Rectal smooth muscle tissue (tissue), 1 donor: ENCODE results near the gene LCOR.

Experiments
- H3K27ac ChIP-seq: one replicate; pipeline ENCODE4 v1.7.0; 2013; ENCODE audit warnings: low read depth, low read length, inconsistent platforms
- H3K27me3 ChIP-seq: one replicate; pipeline ENCODE4 v1.7.0; 2013; ENCODE audit warnings: low read length; ENCODE audit not compliant: control insufficient read depth, insufficient read depth
- H3K36me3 ChIP-seq: one replicate; pipeline ENCODE4 v1.7.0; 2013; ENCODE audit warnings: low read length; ENCODE audit not compliant: control insufficient read depth, insufficient read depth
- H3K4me1 ChIP-seq: one replicate; pipeline ENCODE4 v1.7.0; 2013; ENCODE audit warnings: low read length; ENCODE audit not compliant: control insufficient read depth, insufficient read depth
- H3K4me3 ChIP-seq: one replicate; pipeline ENCODE4 v1.7.0; 2013; ENCODE audit warnings: low read length
- H3K9ac ChIP-seq: one replicate; pipeline ENCODE4 v1.7.0; 2013; ENCODE audit warnings: low read length

The LCOR gene

DNA sequence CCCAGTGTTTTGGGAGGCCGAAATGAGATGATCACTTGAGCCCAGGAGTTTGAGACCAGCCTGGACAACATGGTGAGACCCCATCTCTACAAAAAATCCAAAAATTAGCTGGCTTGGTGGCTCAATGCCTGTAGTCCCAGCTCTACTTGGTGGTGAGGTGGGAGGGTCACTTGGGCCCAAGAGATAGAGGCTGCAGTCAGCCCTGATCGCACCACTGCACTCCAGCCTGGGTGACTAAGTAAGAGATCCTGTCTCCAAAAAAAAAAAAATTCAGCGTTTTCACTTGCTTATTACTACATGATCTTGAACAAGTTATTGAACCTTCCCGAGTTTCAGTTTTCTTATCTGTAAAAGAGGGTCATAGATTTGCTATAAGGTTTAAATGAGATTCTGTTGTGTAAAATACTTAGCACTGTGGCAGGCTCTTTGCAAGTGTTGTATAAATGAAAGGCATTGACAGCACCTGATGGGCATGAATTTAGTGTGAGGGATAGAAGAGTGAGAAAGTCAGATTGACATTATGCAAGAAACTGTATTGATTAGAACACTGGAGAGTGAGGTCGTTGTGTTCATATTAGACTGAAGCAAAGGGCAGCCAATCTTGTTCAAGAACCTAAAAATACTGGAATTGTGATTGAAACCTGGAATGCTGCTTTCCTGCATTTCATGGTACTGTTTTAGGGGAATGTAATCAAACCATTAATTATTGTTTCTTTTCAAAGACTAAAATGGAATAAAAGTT, 136.8 kb downstream of the LCOR start:
- H3K27ac ChIP-seq = no peak overlapping the region
- H3K27me3 ChIP-seq = no peaks in the 10 kb centered on the region
- no peak overlapping the region for H3K9ac ChIP-seq
- no peaks in the 10 kb centered on the region for H3K36me3 ChIP-seq
- no peaks in the 10 kb centered on the region for H3K4me1 ChIP-seq
- no peak overlapping the region for H3K4me3 ChIP-seq

DNA sequence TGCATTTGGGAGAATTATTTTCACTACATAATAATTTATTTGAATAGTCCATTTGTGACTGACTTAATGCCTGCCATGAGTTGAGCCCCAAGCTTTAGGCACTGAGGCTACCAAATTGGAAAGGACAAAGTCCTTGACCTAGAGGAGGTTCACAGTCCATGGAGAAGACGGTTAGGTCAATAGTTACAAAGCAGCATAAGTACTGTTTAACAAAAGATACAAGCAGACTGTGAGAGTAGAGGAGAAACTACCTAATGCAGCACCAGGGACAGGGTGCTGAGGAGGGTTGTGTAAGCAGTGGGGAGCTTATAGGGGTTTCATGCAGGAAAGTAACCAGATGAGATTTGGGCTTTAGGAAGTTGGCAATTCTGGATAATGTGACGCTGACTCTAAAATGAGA, 139.2 kb downstream of the LCOR start:
- H3K4me3 ChIP-seq = no peak overlapping the region
- H3K9ac ChIP-seq = no peak overlapping the region
- H3K27me3 ChIP-seq = no peaks in the 10 kb centered on the region
- H3K4me1 ChIP-seq = no peaks in the 10 kb centered on the region
- no peaks in the 10 kb centered on the region for H3K36me3 ChIP-seq
- no peak overlapping the region for H3K27ac ChIP-seq

- Histone ChIP-seq H3K4me1 (no peaks in the 10 kb centered on the region), H3K36me3 (no peaks in the 10 kb centered on the region), H3K4me3 (no peak overlapping the region), H3K27me3 (no peaks in the 10 kb centered on the region), H3K27ac (no peak overlapping the region), H3K9ac (no peak overlapping the region)
Measured at GRCh38 chr10:96972264-96972663, 140.2 kb downstream of the LCOR start.

- H3K27ac ChIP-seq = no peak overlapping the region
- no peak overlapping the region for H3K4me3 ChIP-seq
Measured at GRCh38 chr10:96973809-96974747, 142.0 kb downstream of the LCOR start.

GRCh38 chr10:96975136-96975535, 143.0 kb downstream of the LCOR start:
- Histone ChIP-seq H3K9ac (no peak overlapping the region), H3K4me3 (no peak overlapping the region), H3K36me3 (no peaks in the 10 kb centered on the region), H3K4me1 (no peaks in the 10 kb centered on the region), H3K27me3 (no peaks in the 10 kb centered on the region), H3K27ac (no peak overlapping the region)

More at GRCh38 chr10:96973809-96974747, 142.0 kb downstream of the LCOR start:
- Histone ChIP-seq H3K4me1 (no peaks in the 10 kb centered on the region), H3K27me3 (no peaks in the 10 kb centered on the region), H3K9ac (no peak overlapping the region), H3K36me3 (no peaks in the 10 kb centered on the region)

DNA sequence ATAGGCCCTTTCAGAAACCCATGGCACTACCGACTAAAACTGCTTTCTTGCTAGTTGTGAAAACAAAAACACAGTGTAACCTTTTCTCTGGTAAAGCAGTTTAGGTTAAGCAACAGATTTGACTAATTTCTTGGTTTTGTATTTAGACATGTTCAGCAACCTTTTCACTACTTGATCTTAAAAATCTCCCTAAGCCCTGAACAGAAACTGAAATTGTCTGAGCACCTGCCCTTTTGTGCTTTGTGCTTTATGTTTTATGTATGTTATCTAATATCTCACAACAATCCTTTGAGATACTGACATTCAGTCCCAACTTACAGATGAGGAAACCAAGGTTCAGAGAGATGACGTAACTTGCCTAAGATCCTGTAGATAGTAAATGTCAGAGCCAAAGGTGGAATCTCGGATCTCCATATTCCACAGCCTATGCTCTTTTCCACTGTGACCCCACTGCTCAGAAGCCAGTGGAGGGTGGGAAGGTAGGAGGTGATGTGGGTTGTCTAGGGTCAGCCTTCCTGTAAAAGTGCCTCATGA, 146.6 kb downstream of the LCOR start:
- Histone ChIP-seq H3K4me3 (no peak overlapping the region), H3K27me3 (no peaks in the 10 kb centered on the region), H3K27ac (no peak overlapping the region), H3K9ac (no peak overlapping the region), H3K36me3 (peaks cover 4% of the 10 kb centered on the region), H3K4me1 (no peaks in the 10 kb centered on the region)

- Histone ChIP-seq H3K4me1 (no peaks in the 10 kb centered on the region), H3K9ac (no peak overlapping the region), H3K27ac (no peak overlapping the region), H3K4me3 (no peak overlapping the region), H3K36me3 (peaks cover 4% of the 10 kb centered on the region), H3K27me3 (no peaks in the 10 kb centered on the region)
Measured at GRCh38 chr10:96982149-96982930, 150.2 kb downstream of the LCOR start.

- no peak overlapping the region for H3K9ac ChIP-seq
- H3K4me3 ChIP-seq = no peak overlapping the region
- H3K27ac ChIP-seq = no peak overlapping the region
- no peaks in the 10 kb centered on the region for H3K27me3 ChIP-seq
- peaks cover 4% of the 10 kb centered on the region for H3K36me3 ChIP-seq
- no peaks in the 10 kb centered on the region for H3K4me1 ChIP-seq
Measured at GRCh38 chr10:96984541-96985131, 152.5 kb downstream of the LCOR start.

DNA sequence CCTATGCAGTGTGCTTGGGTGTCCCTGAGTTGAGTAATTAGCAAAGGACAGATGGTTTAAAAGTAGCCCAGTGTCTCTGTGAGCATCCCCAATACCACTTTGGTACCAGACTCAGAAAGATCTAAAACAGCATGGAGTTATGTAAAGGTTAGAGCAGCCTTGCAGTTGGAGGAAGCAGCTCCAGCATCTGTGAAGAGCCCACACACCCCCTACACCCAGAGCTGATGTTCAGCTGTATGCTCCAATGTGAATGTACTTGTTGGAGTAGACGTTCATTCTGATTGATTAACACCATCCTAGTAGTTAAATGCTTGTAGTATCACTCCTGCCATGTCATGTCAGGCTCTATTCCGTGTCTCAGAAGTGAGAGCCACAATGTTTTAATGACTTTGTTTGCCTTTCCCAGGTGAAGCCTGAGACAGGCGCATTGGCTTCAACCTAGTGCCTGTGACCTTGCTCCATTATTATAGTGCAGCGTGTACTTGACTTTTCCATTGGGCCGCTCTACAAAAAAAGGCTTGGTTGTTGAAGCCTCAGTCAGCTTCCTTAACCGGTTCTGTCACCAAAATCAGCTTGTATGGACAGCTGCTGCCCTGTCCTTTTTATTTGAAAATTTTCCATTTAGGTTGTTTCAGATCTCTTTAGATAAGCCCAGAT, 154.2 kb downstream of the LCOR start:
- H3K4me3 ChIP-seq = no peak overlapping the region
- no peaks in the 10 kb centered on the region for H3K27me3 ChIP-seq
- H3K9ac ChIP-seq = no peak overlapping the region
- H3K36me3 ChIP-seq = no peaks in the 10 kb centered on the region
- no peak overlapping the region for H3K27ac ChIP-seq
- peaks cover 6% of the 10 kb centered on the region for H3K4me1 ChIP-seq

GRCh38 chr10:96987141-96987841, 155.2 kb downstream of the LCOR start:
- H3K36me3 ChIP-seq = no peaks in the 10 kb centered on the region
- no peaks in the 10 kb centered on the region for H3K27me3 ChIP-seq
- peaks cover 8% of the 10 kb centered on the region for H3K4me1 ChIP-seq
- no peak overlapping the region for H3K9ac ChIP-seq
- no peak overlapping the region for H3K4me3 ChIP-seq
- no peak overlapping the region for H3K27ac ChIP-seq

GRCh38 chr10:96987842-96988175, 155.7 kb downstream of the LCOR start:
- Histone ChIP-seq H3K9ac (no peak overlapping the region), H3K36me3 (no peaks in the 10 kb centered on the region), H3K4me3 (no peak overlapping the region), H3K4me1 (peaks cover 8% of the 10 kb centered on the region), H3K27me3 (no peaks in the 10 kb centered on the region), H3K27ac (no peak overlapping the region)
